Measurements from ENCODE around the gene NIPA2.
"Not testable (repeated sequence)": the region's sequence is repeated elsewhere in the genome, so short reads cannot be mapped to it uniquely, and the experiment has no call there.

The NIPA2 gene

DNA sequence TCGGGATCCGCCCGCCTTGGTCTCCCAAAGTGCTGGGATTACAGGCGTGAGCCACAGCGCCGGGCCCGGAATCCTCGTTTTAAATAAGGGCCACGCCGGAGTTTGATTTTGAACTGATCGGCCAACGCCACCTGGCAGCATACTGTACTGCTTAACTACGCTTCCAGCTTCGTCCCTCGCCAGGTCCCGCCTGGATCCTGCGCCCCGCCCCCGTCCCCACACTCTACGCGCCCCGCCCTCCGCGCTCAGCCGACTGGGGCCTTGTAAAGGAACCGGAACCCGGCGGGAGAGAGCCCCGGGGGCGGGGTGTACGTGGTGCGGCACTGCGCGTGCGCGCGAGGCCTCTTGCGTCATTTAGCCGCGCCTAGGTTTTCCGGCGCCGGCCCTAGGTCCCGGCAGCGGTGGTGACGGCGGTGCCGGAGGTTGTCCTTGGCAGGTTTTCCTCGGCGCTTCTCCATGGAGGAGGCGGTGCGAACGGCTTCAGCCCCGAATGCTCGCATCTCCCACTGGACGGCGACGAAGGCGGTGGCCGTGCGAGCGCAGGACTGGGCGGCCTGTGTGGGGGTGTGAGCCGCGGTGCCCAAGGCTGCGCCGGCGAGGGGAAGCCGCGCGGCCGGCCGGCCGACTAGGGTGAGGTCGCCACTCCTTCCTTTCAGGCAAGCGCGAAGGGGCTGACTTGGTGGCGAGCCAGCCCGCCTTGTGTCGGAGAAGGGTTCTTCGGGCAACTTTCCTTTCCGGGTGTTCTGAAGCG lies at the start of gene NIPA2:
Gene NIPA2, plus strand, starts transcription at position 375 of the 751 bp plus-strand sequence. CDS start 13,066 bp downstream, outside the sequence.
- peak; percentile 99 for DNase-seq (ENCODE audit: low spot score)

DNA sequence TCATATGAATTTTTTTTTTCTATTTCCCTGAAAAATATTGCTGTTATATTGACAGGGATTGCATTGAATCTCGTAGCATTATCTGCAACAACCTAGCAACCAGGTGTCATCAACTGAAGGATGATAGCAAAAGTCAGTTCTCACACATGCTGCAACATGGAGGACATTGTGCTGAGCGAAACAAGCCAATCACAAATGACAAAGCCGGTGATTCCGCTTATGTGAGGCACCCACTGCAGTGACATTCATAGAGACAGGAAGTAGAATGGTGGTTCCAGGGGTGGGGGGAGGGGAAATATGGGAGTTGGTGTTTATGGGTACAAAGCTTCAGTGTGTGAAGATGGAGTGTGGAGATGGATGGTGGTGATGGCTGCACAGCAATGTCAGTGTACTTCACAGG lies 44.4 kb upstream of the NIPA2 start:
- DNase-seq (ENCODE audit: low spot score), result no peak

DNA sequence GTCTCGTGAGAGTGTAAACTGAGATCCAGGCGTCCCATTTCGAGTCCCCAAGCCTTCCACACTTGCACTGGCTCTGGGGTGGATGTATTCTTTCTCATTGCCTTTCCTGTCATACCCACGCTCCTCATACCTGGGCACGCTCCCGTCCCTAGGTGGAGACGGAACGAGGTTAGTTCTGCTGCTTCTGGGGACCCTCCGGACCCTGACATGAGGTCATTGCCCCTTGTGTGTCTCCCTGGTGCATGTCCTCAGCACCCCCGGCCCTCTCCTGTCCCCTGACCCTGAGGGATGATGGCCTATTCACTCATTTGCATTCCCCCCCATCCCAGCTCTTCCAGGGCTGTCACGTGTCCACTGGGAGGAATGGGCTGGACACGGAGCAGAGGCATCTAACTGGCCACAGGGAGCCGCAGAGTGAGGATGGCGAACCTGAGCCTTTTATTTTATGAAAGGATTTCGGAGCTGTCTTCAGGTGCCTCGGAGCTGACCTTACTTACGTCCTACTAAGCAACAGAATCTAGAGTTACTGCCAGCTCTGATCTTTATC lies 43.8 kb upstream of the NIPA2 start:
- DNase-seq (ENCODE audit: low spot score), result no peak

DNA sequence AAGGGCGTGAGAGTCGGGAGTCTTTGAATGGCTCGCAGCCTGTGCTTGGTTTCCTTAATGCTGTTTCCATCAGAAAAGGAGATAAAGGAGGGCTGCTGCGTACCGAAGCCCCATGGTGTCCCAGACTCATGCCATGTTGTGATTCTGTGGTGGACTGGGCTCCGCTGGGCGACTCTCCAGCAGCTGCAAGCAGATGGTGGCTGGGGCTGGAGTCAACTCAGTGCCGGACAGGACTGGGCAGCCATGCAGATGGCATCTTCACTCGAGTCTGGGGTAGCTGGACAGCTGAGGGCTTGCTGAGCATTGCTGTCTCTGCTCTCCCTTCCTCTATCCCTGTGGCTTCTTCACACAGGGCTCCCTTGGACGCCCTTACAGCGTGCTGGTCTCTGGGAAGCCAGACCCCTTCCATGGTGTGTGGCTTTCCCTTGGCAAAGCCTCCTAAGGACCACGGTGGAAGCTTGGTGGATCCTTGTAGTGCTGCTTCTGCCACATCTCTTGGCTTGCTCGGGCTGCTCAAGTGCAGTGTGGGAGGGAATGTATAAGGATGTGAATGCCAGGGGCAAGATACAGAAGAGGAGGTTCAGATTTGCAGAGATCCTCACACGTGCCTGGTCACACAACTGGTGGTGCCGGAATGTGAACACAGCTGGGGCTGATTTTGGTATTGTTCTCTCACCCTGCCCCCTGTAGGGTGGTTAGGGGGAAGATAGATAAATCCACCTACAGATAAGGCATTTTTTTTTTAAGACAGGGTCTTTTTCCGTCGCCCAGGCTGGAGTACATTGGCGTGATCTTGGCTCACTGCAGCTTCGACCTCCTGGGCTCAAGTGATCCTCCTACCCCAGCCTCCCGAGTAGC lies 43.0 kb upstream of the NIPA2 start:
- no peak for DNase-seq (ENCODE audit: low spot score)

DNA sequence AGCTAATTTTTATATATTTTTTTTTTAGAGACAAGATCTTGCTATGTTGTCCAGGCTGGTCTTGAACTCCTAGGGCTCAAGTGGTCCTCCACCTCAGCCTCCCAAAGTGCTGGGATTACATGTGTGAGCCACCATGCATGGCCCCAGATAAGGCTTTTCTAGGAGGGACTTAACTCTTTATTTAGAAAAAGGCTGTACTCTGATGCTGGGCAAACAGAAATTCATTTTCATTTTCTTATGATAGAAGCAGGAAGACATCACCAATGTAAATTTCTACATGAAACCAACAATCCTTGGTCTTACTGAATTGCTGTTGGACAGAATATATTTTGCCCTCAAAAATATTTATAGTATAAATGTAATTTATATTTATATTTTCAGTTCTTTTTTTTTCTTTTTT lies 42.4 kb upstream of the NIPA2 start:
- DNase-seq (ENCODE audit: low spot score), result no peak

DNA sequence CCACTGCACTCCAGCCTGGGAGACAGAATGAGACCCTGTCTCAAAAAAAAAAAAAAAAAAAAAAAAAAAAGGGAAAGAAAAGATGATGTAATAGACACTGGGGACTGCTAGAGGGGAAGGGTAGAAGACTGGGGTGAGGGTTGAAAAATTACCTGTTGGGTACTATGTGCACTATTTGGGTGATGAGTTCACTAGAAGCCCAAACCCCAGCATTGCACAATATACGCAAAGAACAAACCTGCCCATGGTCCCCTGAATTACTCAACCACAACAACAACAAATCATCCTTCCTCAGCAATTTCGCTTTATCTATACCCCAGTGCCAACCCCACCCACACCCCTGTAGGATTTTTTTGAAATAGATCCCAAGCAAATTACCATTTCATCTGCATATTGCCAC lies 38.6 kb upstream of the NIPA2 start:
- no peak for DNase-seq (ENCODE audit: low spot score)

DNA sequence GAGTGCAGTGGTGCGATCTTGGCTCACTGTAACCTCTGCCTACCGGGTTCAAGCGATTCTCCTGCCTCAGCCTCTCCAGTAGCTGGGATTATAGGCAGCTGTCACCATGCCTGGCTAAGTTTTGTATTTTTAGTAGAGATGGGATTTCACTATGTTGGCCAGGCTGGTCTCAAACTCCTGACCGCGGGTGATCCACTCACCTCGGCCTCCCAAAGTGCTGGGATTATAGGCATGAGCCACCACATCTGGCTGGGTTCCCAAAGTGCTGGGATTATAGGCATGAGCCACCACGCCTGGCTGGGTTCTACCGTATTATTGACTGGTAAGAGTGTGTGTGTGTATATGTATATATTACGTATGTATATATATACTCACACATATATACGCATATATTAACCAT lies 35.5 kb upstream of the NIPA2 start:
- not testable (repeated sequence) for DNase-seq (ENCODE audit: low spot score)

DNA sequence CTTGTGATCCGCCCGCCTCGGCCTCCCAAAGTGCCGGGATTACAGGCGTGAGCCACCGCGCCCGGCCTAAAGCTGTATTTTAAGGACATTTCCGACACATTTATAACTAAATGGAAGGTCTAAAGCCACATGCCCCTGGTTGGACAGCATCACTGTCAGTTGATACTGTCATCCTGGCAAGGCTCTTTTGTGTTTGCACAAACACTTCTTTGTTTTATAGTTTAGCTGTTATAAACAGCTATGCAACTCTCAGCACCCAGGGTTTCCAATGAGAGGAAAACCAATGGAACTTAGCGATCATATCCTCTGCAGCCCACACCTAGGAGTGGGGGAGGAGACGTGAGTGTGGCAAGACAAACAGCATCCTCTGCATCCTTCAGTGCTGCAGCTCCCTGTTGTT lies 32.3 kb upstream of the NIPA2 start:
- DNase-seq (ENCODE audit: low spot score), result peak; percentile 72

DNA sequence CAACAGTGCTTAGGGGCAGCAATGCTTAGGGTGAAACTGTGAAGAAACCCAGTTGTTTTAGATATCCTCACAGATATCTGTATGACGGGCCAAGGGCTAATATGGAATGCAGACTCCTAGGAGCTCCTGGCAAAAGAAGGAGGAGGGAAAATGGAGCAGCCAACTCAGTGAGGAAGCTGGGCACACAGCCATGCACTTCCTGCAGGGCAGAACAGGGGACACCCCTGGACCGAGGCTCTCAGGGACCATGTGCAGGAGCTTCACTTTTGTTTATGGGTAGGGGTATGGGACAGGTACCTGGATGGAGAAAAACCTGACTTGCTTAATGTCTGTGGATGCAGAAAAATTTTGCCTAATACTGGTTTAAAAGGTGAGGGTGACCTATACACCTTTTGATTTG lies 31.8 kb upstream of the NIPA2 start:
- no peak for DNase-seq (ENCODE audit: low spot score)

DNA sequence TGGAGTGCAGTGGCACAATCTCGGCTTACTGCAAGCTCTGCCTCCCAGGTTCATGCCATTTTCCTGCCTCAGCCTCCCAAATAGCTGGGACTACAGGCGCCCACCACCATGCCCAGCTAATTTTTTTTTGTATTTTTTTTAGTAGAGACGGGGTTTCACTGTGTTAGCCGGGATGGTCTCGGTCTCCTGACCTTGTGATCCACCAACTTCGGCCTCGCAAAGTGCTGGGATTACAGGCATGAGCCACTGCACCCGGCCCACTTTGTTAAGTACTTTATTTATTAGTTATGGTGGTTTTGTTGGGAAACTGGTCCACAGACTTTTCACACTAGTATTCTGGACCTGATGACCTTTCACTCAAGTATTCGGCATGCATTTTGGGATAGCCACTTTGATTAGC lies 30.6 kb upstream of the NIPA2 start:
- not testable (repeated sequence) for DNase-seq (ENCODE audit: low spot score)

DNA sequence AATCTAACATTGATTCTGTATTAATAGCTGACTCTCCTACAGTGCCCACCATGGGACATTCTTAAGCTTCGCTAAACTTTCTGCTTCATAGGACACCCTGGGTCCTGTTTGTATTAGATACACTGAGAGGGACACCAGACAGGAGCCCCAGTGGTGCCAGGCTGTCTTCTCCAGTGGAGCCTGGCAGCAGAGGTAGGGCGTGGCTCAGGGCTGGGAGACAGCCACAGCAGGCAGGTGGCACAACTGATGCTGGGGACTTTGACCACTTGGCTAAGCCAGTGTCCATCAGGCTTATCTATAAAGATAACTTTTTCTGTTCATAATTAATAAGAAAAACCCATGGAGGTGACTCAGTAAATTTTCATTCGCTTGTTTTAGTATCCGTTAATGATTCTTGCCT lies 30.2 kb upstream of the NIPA2 start:
- DNase-seq (ENCODE audit: low spot score), result no peak

DNA sequence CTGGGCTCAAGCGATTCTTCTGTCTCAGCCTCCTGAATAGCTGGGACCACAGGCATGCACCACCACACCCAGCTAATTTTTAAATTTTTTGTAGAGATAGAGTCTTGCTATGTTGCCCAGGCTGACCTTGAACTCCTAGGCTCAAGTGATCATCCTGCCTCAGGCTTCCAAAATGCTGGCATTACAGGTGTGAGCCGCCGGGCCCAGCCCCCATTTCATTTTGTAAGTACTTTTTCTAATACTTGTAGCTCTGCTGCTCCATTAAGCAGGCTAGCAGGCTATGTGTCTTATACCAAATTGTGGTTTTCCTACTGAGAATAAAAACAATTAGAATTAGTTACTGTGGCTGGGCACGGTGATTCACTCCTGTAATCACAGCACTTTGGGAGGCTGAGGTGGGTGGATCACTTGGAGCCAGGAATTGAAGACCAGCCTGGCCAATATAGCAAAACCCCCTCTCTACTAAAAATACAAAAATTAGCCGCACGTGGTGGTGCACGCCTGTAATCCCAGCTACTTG lies 29.6 kb upstream of the NIPA2 start:
- no peak for DNase-seq (ENCODE audit: low spot score)

DNA sequence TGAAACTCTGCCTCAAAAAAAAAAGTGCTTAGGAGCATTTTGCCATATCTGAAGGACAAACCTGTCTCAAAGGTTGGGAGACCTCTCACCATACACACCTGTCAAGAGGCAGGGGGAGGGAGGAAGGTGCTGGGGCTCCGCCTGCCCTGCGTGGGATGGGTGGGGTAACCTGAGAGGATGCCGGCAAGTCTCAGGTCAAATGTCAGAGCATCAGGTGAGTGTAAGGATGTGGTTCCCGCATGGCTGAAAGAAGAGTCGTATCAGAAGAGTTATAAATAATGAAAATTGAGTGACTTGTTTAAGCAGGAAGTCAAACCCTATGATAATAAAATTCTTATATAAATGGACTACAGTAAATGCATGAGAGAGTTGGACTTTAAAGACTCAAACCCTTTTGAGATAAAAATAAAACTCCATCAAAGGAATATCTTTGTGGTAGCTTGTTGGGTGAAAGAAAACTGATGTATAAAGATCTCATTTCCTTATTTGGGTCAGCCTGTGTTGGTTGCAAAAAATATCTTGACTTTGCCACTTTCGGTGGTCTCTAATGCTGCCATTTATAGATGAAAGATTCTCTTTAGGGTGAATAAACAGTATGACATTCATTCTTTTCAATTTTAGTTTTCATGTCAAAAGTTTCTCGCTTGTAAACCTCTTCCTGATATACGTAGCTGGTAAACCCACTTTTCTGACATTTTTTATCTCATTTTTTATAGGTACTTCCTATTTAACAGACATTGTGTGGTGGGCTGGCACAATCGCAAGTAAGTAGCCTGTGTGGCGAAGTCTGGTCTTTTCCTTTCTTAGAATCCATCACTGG lies 28.2 kb upstream of the NIPA2 start:
- no peak for DNase-seq (ENCODE audit: low spot score)

DNA sequence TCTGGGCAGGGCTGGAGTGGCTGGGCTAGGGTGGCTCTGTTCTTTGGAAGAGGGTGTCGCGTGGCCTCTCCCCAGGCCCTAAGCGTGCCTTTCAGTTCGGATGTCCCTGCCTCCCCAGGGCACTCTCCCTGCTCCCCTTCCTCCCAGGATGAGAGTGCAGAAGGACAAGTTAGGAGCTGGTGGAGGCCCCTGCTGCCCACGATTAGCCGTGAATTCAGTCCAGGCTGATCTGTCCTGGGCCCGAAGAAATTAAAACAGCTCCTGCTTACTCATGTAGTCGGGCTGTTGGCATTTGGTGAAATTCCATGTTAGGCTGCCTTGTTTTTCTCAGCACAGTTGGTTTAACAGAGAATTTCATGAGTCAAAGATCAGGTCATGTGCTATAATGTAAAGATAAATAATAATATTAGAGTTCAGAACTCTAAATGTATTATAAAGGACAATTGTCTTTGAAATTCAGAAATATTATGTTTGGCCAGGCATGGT lies 27.6 kb upstream of the NIPA2 start:
- DNase-seq (ENCODE audit: low spot score), result no peak

DNA sequence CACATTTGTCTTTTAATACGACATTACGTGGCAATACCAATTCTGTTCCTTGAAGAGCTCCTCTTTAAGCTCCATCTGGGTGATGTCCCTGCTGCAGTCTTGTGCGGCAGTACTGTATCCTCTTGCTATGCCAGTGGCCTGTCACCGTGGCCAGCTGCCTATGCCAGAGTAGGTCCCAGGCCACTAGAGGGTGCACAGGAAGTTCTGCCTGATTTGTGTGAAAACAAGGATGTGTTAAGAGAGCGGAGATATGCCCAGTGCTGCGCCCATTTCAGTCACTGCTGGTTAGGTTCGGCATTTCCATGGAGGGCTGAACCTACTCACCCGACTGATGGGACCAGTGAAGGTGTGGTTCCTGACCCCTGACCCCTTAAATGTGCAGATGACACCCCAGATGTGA lies 26.8 kb upstream of the NIPA2 start:
- DNase-seq (ENCODE audit: low spot score), result no peak

DNA sequence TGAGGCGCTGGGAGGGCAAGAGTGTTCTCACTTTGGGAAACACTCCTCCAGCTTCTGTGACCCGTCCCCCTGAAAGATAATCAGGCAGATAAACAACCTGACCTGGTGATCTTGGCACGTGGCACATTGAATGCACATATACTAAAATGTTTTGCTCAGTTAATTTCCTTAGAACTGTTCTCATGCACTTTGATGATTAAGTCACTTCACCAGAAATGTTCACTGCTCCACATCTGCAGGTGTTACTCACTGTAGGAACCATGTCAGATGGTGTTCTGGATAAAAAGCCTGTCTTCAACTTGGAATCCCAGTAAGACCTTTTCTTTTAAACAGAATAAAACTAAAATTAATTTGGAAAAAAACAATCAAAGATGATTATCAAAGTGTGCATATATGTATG lies 24.6 kb upstream of the NIPA2 start:
- no peak for DNase-seq (ENCODE audit: low spot score)

DNA sequence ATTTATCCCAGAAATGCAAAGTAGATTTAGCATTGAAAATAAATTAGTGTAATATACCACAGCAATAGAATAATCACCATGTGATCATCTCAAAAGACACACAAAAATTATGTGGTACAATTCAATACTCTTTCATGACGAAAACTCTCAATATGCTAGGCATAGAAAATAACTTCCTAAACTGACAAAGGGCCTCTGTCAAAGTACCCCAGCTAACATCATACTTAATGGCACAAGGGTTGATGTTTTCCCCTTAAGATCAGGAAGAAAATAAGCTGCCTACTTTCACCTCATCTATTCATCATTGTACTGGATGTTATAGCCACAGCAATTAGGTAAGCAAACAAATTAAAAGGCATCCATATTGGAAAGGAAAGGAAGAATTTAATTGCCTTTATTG lies 22.7 kb upstream of the NIPA2 start:
- peak; percentile 16 for DNase-seq (ENCODE audit: low spot score)

DNA sequence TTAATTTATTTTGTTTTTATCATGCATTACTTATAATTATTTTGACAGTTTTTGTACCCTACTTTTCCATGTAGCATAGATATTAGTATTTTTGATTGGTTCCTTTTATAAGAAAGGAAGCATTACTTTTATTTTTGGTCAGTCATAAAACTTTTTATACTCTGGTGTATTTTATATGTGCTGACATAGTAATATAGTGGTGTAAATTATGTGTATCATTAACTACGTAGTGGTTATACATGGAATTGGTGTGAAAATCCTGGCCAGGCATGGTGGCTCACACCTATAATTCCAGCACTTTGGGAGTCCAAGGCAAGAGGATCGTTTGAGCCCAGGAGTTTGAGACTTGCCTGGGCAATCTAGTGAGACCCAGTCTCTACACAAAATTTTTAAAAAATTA lies 18.8 kb upstream of the NIPA2 start:
- no peak for DNase-seq (ENCODE audit: low spot score)

DNA sequence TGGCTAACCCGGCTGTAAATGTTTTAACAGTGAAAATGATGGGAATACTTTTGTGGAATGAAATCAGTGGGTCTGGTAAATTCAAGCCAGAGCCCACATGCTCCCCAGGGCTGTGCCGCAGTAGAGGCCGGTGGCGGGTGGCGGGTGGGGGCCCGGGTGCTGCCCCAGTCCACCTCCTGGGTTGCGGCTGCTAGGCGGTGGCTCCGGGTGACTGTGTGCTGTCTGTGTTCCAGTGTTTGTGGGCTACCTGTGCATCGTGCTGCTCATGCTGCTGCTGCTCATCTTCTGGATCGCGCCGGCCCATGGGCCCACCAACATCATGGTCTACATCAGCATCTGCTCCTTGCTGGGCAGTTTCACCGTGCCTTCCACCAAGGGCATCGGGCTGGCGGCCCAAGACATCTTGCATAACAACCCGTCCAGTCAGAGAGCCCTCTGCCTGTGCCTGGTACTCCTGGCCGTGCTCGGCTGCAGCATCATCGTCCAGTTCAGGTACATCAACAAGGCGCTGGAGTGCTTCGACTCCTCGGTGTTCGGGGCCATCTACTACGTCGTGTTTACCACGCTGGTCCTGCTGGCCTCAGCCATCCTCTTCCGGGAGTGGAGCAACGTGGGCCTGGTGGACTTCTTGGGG lies 14.9 kb upstream of the NIPA2 start:
- DNase-seq (ENCODE audit: low spot score), result no peak

DNA sequence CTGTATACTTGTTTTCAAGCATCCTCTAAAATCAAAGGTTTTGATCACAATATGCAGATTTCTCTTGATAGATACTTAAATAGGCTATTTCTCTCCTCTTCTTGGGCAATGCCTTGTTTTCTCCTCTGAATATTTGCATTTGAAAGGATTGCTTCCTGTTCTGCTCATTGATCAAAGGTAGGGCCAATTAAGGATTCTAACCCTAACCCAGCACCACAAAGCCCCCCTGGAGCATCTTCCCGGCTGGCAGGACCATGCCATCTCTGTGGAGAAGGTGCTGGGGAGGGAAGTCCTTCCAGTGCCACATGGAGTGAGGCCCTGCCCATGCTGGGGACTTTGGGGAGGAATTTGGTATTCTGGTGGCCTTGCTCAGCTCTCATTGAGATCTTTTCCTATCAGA lies 11.3 kb upstream of the NIPA2 start:
- DNase-seq (ENCODE audit: low spot score), result no peak

DNA sequence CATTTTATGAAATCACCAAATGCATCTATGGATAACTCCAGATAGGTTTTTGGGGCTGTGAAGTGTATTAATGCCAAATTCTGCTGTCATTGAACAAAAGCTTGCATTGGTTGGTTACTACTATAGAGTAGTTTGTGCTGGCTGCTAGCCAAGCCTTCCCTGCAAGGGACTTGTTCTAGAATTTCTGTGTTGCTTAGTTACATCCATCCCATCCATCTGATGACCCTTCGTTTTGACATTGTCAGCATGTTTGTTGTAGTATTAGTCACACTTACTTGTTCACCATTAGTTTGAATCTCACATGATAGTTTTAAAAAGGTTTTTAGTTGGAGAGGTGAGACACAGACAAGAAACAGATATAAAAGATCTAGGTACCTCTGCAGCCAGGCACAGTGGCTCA lies 7.0 kb upstream of the NIPA2 start:
- no peak for DNase-seq (ENCODE audit: low spot score)

Data from COLO829 (cell line).